HG02759 (cell line): ENCODE data around the gene AARS2.
"Not testable (repeated sequence)": the region's sequence is repeated elsewhere in the genome, so short reads cannot be mapped to it uniquely, and the experiment has no call there.

ENCODE experiments used
- ATAC-seq: cut with Tn5 transposase; IDR thresholded peaks from one replicate; pipeline ENCODE4 v1.9.1; 2021; ENCODE audit warnings: mild to moderate bottlenecking, moderate library complexity; ENCODE audit not compliant: unreplicated experiment

Gene AARS2

GRCh38 chr6:44332585-44332984, 19.4 kb upstream of the AARS2 start:
- no peak for ATAC-seq

- no peak for ATAC-seq
Measured at GRCh38 chr6:44329858-44330257, 16.7 kb upstream of the AARS2 start.

GRCh38 chr6:44328203-44328602, 15.1 kb upstream of the AARS2 start:
- ATAC-seq: not testable (repeated sequence)

GRCh38 chr6:44327760-44328159, 14.6 kb upstream of the AARS2 start:
- no peak for ATAC-seq

- ATAC-seq: no peak
Measured at GRCh38 chr6:44327096-44327495, 13.9 kb upstream of the AARS2 start.

GRCh38 chr6:44321210-44321609, 8.1 kb upstream of the AARS2 start:
- ATAC-seq: no peak

DNA sequence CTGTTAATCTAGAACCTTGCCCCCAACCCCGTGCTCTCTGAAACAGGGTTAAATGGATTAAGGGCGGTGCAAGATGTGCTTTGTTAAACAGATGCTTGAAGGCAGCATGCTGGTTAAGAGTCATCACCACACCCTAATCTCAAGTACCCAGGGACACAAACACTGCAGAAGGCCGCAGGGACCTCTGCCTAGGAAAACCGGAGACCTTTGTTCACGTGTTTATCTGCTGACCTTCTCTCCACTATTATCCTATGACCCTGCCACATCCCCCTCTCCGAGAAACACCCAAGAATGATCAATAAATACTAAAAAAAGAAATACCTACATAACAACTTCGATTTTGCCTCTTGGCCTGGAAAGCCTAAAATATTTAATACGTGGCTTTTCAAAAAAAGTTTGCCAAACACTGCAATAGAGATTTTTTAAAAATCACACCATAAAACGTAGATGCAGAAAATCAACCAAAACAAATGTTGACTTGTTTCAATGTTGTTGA, 4.0 kb upstream of the AARS2 start:
- ATAC-seq: not testable (repeated sequence)

DNA sequence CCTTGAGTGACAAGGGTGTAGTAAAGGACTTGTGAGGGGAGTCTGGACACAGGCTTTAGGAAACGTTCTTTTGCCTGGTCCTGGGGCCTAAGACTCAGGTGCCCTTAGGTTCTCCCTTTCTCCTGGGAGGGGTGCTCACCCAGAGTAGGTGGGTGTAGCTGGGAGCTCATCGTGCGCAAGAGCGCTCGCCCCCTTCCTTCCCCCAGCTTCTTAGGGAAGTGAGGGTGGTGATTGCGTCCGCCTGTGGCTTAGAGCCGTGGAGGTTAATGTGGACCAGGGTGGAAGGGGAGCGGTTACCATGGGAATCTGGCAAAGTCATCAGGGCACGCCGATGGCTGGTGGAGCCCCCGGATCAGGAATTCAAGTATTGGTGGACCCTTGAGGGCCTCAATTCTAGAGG, 3.3 kb upstream of the AARS2 start:
- no peak for ATAC-seq

DNA sequence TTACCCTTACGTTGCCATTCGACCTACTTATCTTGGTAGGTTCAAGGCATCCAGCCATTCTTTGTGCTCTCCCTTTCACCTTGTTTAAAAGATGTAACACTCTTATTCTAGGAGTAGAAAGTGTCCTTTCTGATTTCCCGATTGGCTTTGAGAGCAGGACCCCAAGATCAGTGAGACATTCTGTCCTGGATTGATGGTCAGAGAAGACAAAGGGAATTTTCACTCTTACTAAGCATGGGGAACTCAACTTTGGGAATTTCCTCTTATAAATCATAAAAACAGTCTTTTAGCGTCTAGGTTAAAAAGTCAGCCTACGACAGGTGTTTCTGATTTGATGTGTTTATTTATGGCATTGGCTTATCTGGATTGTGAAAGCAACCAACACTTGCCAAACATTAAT, 2.8 kb upstream of the AARS2 start:
- ATAC-seq: no peak

DNA sequence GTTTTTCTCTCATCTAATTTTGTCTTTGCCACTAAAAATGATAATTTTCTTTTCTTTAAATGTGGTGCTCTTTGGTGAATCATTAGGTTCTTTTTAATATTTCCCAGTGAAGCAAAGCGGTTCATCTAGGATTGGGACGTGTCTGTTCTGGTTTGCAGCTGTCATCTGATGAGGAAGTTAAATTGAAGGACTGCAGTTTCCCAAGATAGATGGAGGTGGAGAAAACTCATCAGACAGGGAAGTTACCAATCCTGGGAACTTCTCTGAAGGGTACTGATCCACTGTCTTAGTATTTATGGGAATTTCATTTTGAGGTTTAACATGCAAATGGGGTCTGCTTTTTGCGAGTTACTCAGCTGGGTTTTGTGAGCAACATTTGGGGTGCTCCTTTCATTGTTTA, 2.4 kb upstream of the AARS2 start:
- no peak for ATAC-seq

- not testable (repeated sequence) for ATAC-seq
Measured at GRCh38 chr6:44314657-44315056, 1.5 kb upstream of the AARS2 start.

GRCh38 chr6:44311767-44312166, 1.4 kb downstream of the AARS2 start:
- ATAC-seq: no peak

DNA sequence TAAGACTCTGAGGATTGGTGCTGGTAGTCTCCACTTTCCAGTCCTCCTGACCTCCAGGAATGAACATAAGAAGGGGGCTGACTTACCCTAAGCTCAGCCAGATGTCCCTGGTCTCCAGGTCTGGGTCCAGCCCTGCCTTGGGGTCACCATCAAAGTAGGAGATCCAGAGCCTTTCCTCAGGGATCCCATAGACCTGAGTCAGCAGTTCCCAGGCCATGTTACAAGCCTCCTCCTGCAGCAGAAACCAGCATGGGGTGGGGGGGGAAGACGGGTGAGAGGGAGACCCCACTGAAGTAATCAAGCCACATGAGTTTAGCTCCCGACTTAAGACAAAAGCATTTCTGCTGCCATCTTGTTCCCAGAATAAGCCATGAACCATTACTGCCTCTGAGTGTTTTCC, 1.8 kb downstream of the AARS2 start:
- no peak for ATAC-seq

GRCh38 chr6:44310241-44310640, 2.9 kb downstream of the AARS2 start:
- ATAC-seq: no peak

DNA sequence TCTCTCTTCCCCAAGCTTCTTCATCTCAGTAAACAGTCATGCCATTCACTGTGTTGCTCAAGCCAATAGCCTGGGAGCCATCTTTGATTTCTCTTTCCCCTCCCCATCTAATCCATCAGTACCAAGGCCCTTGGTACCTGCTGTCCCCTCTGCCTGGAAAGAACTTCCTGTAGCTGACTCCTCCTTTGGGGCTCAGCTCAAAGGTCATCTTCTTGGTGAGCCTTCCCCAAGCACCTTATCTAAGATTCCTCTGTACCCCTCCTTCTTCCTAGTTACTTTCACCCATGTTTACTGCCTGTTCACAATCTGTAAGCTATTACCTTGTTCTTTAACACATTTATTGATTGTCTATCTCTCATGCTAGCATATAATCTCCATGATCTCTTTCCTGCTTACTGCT, 3.5 kb downstream of the AARS2 start:
- no peak for ATAC-seq

GRCh38 chr6:44309092-44309491, 4.1 kb downstream of the AARS2 start:
- no peak for ATAC-seq

DNA sequence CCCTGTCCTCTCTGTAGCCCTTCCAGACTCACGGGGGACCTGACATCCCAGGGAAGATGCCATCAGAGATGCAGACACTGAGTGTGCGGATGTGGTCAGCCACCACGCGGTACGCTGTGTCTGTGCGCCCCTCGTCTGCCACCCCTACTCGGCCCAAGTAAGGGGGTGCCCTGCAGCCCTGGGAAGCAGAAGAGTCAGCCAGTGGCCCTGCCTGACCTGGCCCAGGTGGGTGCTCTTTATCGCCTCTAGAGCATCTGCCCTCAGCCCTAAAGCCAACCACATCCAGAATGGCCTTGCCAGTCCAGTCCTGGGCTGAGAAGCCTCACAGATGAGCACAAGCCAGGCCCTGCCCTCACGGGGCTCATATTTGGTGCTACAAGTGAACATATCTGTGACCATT, 5.9 kb downstream of the AARS2 start:
- ATAC-seq: no peak

DNA sequence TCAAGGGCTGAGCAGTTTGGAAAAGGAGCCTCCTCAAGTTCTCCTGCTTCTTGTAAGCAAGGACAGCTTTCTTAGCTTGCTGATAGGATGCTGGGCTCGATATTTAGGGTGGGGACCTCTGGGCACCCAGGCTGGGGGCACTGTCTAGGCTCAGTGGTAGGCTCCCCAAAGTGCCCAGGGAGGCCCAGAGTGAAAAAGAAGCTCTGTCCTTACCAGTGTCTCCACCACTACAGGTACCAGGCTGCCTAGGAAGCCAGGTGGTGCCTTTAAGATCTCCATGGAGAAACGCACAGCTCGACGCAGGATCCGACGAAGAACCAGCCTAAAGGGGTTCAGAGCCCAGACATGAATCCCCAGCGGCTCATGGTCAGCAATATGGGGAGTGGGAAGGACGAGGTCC, 6.4 kb downstream of the AARS2 start:
- no peak for ATAC-seq

GRCh38 chr6:44305200-44305725, 7.9 kb downstream of the AARS2 start:
- no peak for ATAC-seq

- ATAC-seq: no peak
Measured at GRCh38 chr6:44304282-44305199, 8.6 kb downstream of the AARS2 start.

DNA sequence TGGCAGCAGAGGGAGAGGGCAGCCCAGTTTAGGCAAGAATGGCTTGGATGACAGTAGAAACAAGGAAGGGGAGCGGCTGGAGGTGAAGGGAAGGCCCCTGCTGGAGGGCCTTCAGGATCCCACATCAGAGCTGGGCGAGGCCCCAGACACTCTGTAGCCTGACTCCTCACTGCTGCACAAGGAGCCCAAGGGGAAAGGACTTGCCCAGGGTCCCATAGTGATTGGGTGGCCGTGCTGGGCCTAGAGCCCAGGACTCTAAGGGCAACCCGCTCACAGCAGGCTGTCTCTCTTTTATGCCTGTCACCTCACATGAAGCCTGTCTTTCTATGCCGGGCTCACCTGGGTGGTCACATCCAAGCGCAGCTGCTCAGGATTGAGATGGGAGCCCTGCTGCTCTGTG, 9.3 kb downstream of the AARS2 start:
- no peak for ATAC-seq

- ATAC-seq: no peak
Measured at GRCh38 chr6:44302856-44303255, 10.3 kb downstream of the AARS2 start.
